PFSK-1 (cell line): ENCODE measurements around the gene THSD8.

Experiments
- FOXP2 ChIP-seq: optimal IDR thresholded peaks from 2 replicates; pipeline ENCODE3; 2011; ENCODE audit warnings: borderline replicate concordance, control low read depth, inconsistent platforms; ENCODE audit not compliant: insufficient read depth; ENCODE audit errors: extremely low read length, extremely low read depth
- POLR2AphosphoS5 ChIP-seq: IDR thresholded peaks from 2 replicates; pipeline ENCODE4 v1.6.1; 2012; ENCODE audit warnings: low read depth, mild to moderate bottlenecking, control low read depth, low read length, moderate library complexity
- SIN3A ChIP-seq: IDR thresholded peaks from 2 replicates; pipeline ENCODE4 v1.6.1; 2012; ENCODE audit warnings: mild to moderate bottlenecking, low read length, moderate library complexity, borderline replicate concordance; ENCODE audit not compliant: insufficient read depth
- TAF1 ChIP-seq: IDR thresholded peaks from 2 replicates; pipeline ENCODE4 v1.6.1; 2012; ENCODE audit warnings: low read length, control low read depth, borderline replicate concordance; ENCODE audit not compliant: insufficient read depth

DNA sequence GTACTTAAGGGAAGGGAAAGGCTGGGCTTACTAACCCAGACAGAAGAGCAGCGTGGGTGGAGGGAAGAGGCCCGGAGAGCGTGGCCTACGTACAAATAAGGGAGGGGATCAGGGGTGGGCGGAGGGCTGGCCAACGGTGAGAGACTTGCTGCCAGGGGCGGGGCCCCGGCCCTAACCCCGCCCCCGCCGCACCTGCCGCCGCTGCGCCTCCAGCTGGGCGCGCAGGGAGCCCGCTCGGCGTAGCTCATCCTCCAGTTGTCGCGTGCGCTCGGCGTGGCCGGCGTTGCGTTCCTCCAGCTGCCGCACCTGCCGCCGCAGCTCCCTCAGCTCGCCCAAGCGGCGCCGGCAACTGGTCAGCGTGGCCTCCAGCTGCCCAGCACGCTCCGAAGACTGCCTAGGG is 32.2 kb upstream of the THSD8 start:
- TF ChIP-seq FOXP2 (no peak), SIN3A (no peak), POLR2AphosphoS5 (no peak), TAF1 (no peak)
